Head of caudate nucleus (tissue), 42 donors: ENCODE data around the gene MAPK4.
A peak's percentile ranks its signal among the peaks of the same experiment; 100 is the strongest.

Experiments used
- DNase-seq, 42 donors: peaks; one replicate each; pipeline versions ENCODE4 v3.0.0 to v3.0.0-alpha.2; 2020 to 2021; ENCODE audit warnings: mixed read lengths in 7 of 42
- intact Hi-C: fragments of 100-400 bp; cut with DNase I; formaldehyde crosslinking; loops from one replicate; pipeline ENCODE4 v1.15.0; 2022

Gene MAPK4

GRCh38 chr18:50642439-50642838, 82.6 kb downstream of the MAPK4 start:
- intact Hi-C loops: no loop called here
- DNase-seq: peak in 1 of 42 donors; percentile 8

- no peak for DNase-seq
Measured at GRCh38 chr18:50644146-50644545, 84.3 kb downstream of the MAPK4 start.

GRCh38 chr18:50644807-50645206, 84.9 kb downstream of the MAPK4 start:
- intact Hi-C loops: no loop called here
- DNase-seq: peak in 1 of 42 donors; percentile 41

More at GRCh38 chr18:50644146-50644545, 84.3 kb downstream of the MAPK4 start:
- intact Hi-C loops: no loop called here

- no peak for DNase-seq
- intact Hi-C loops: no loop called here
Measured at GRCh38 chr18:50647237-50647636, 87.3 kb downstream of the MAPK4 start.

GRCh38 chr18:50647792-50648191, 87.9 kb downstream of the MAPK4 start:
- intact Hi-C loops: no loop called here
- DNase-seq: no peak

- intact Hi-C loops: no loop called here
- peak in 18 of 42 donors; percentile 34 to 79 (median 58) for DNase-seq
Measured at GRCh38 chr18:50649821-50650220, 89.9 kb downstream of the MAPK4 start.

- peak in 4 of 42 donors; percentile 33 to 66 (median 48) for DNase-seq
Measured at GRCh38 chr18:50651334-50651733, 91.4 kb downstream of the MAPK4 start.

GRCh38 chr18:50653402-50654093, 93.7 kb downstream of the MAPK4 start:
- peak in 2 of 42 donors; percentile 31 to 62 for DNase-seq
- intact Hi-C loops: no loop called here

More at GRCh38 chr18:50651334-50651733, 91.4 kb downstream of the MAPK4 start:
- intact Hi-C loops: no loop called here

GRCh38 chr18:50654211-50654610, 94.3 kb downstream of the MAPK4 start:
- intact Hi-C loops: no loop called here
- no peak for DNase-seq

GRCh38 chr18:50654658-50655550, 95.0 kb downstream of the MAPK4 start:
- peak in 35 of 42 donors; percentile 38 to 88 (median 63) for DNase-seq

GRCh38 chr18:50656396-50656795, 96.5 kb downstream of the MAPK4 start:
- intact Hi-C loops: no loop called here
- DNase-seq: peak in 1 of 42 donors; percentile 25

More at GRCh38 chr18:50654658-50655550, 95.0 kb downstream of the MAPK4 start:
- intact Hi-C loops: no loop called here

- intact Hi-C loops: no loop called here
- peak in 9 of 42 donors; percentile 2 to 70 (median 45) for DNase-seq
Measured at GRCh38 chr18:50656841-50657470, 97.1 kb downstream of the MAPK4 start.

GRCh38 chr18:50658601-50659000, 98.7 kb downstream of the MAPK4 start:
- intact Hi-C loops: no loop called here
- DNase-seq: peak in 6 of 42 donors; percentile 0 to 37 (median 16)

- DNase-seq: peak in 22 of 42 donors; percentile 26 to 86 (median 58)
- intact Hi-C loops: no loop called here
Measured at GRCh38 chr18:50659091-50660003, 99.5 kb downstream of the MAPK4 start.

GRCh38 chr18:50661013-50661412, 101.1 kb downstream of the MAPK4 start:
- intact Hi-C loops: no loop called here
- DNase-seq: peak in 5 of 42 donors; percentile 0 to 19 (median 3)

GRCh38 chr18:50662177-50662576, 102.3 kb downstream of the MAPK4 start:
- intact Hi-C loops: no loop called here

GRCh38 chr18:50662775-50663383, 103.0 kb downstream of the MAPK4 start:
- DNase-seq: peak in 9 of 42 donors; percentile 2 to 43 (median 19)
- intact Hi-C loops: no loop called here

More at GRCh38 chr18:50662177-50662576, 102.3 kb downstream of the MAPK4 start:
- DNase-seq: peak in 6 of 42 donors; percentile 1 to 22 (median 6)
